Activated naive CD8-positive, alpha-beta T cell treated with anti-CD3 and anti-CD28 coated beads, Interleukin-2, amount 10 ng/mL, durations not matched to agents 7 days and 5 days (primary cell): ENCODE results near the gene ITIH4. TPM values are rescaled to one million over a fixed set of nuclear protein-coding genes. Genes with fewer than 3 reads are reported as not detected.

Experiments
- ATAC-seq: fragments of 150-1000 bp; cut with Tn5 transposase; one replicate; pipeline ENCODE4 v1.10.0; 2021; ENCODE audit warnings: low read depth, moderate library complexity
- POLR2A ChIA-PET: fragments of 350-600 bp; sonication (Branson Sonifier 250); formaldehyde crosslinking; loops from one replicate; lab custom pipeline; 2021; ENCODE audit warnings: antibody characterized with exemption; lab: Charles Lee
- DNase-seq: peaks from one replicate; pipeline ENCODE4 v3.0.0; 2021
- H3K27ac Mint-ChIP-seq: one replicate; pipeline ENCODE4 v1.8.0; 2022; ENCODE audit warnings: mild to moderate bottlenecking, mixed read lengths
- H3K27me3 Mint-ChIP-seq: one replicate; pipeline ENCODE4 v1.8.0; 2022; ENCODE audit warnings: mild to moderate bottlenecking, moderate library complexity, mixed read lengths
- H3K36me3 Mint-ChIP-seq: one replicate; pipeline ENCODE4 v1.8.0; 2021; ENCODE audit warnings: mild to moderate bottlenecking, mixed read lengths
- H3K4me1 Mint-ChIP-seq: one replicate; pipeline ENCODE4 v1.8.0; 2021; ENCODE audit warnings: mixed read lengths
- H3K4me3 Mint-ChIP-seq: one replicate; pipeline ENCODE4 v1.8.0; 2022; ENCODE audit warnings: mild to moderate bottlenecking, moderate library complexity, mixed read lengths
- H3K9me3 Mint-ChIP-seq: one replicate; pipeline ENCODE4 v1.8.0; 2021; ENCODE audit warnings: mixed read lengths
- total RNA-seq, 2 experiments: library from RNA; stranded (reverse); gene quantifications; one replicate each; pipeline ENCODE4 v1.2.3, GENCODE V29; 2021

The ITIH4 gene
- total RNA-seq = 10 to 100 TPM; 29.2 to 30.7 TPM

GRCh38 chr3:52830535-52831258, at the start of gene ITIH4:
Gene ITIH4, minus strand, starts transcription at chr3:52830672. Its CDS starts 30 bp downstream, at chr3:52830642.
- Mint-ChIP-seq H3K4me1 (peaks cover 9% of the 10 kb centered on the region), H3K36me3 (no peaks in the 10 kb centered on the region), H3K9me3 (no peaks in the 10 kb centered on the region), H3K4me3 (no peak within 1 kb of the TSS), H3K27ac (peak within 1 kb of the TSS; percentile 10), H3K27me3 (no peaks in the 10 kb centered on the region)
- ATAC-seq (no peak), DNase-seq (no peak)
- POLR2A ChIA-PET = no interaction called here

DNA sequence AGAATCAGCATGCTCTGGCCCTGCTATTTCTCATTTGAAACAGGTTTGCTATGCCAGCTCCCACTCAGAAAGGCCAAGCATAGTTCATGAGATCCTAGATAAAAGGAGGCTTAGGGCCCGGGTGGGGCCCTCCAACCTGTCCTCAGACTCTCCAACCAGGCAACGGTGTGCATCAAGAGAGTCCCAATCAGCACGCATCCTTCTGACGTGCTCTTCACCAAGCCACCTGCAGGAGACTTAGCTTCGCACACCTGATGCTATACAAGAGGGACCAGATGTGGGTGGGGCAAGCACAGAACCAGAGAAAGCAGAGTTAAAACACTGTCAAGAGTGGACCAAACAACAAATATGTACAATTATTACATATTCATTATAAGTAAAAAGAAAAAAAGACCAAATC, 49.6 kb upstream of the ITIH4 start:
- POLR2A ChIA-PET = interaction anchor here (1.0 kb wide), 1 partner anchor 14 kb away, joined by 3 read pairs; no protein-coding TSS in a partner anchor
- Mint-ChIP-seq H3K9me3 (peaks cover under 1% of the 10 kb centered on the region), H3K36me3 (peaks cover 11% of the 10 kb centered on the region), H3K27me3 (no peaks in the 10 kb centered on the region), H3K27ac (no peak overlapping the region), H3K4me1 (peaks cover 20% of the 10 kb centered on the region), H3K4me3 (no peak overlapping the region)
- DNase-seq (no peak), ATAC-seq (no peak)

GRCh38 chr3:52879581-52879980, 49.1 kb upstream of the ITIH4 start:
- H3K27ac Mint-ChIP-seq = no peak overlapping the region
- H3K9me3 Mint-ChIP-seq = no peaks in the 10 kb centered on the region
- POLR2A ChIA-PET = interaction anchor here (1.0 kb wide), 1 partner anchor 14 kb away, joined by 3 read pairs; no protein-coding TSS in a partner anchor
- DNase-seq = no peak
- ATAC-seq = no peak
- H3K27me3 Mint-ChIP-seq = no peaks in the 10 kb centered on the region
- H3K4me3 Mint-ChIP-seq = no peak overlapping the region
- H3K4me1 Mint-ChIP-seq = peaks cover 23% of the 10 kb centered on the region
- H3K36me3 Mint-ChIP-seq = peaks cover 8% of the 10 kb centered on the region

DNA sequence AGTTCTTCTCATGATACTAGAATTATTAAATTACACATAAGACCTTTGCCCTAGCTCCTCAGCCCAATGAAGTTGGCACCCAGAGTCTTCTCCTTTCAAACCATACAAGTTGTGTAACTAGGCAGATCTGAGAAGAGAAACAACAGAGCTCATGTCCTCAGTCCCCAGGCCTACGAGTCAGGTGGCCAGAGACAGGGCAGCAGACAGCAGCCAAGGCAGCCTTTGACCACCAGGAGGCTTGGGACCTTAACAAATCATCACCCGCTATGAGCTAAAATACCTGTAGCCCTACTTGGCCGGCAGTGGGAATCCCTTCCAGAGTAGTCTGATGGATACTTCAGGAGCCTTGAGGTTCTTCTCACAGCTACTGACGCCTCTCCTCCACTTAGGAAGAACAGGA, 48.6 kb upstream of the ITIH4 start:
- H3K27ac Mint-ChIP-seq = no peak overlapping the region
- POLR2A ChIA-PET = interaction anchor here (1.0 kb wide), 1 partner anchor 15 kb away, joined by 3 read pairs; no protein-coding TSS in a partner anchor
- DNase-seq = no peak

GRCh38 chr3:52877085-52877484, 46.6 kb upstream of the ITIH4 start:
- Mint-ChIP-seq H3K4me3 (no peak overlapping the region), H3K4me1 (peaks cover 28% of the 10 kb centered on the region), H3K9me3 (no peaks in the 10 kb centered on the region), H3K36me3 (peaks cover 6% of the 10 kb centered on the region), H3K27ac (no peak overlapping the region), H3K27me3 (no peaks in the 10 kb centered on the region)
- POLR2A ChIA-PET = interaction anchor here (1.1 kb wide), 1 partner anchor 16 kb away, joined by 6 read pairs; no protein-coding TSS in a partner anchor
- DNase-seq (no peak), ATAC-seq (no peak)

More for the DNA sequence above, 48.6 kb upstream of the ITIH4 start:
- Mint-ChIP-seq H3K27me3 (no peaks in the 10 kb centered on the region), H3K9me3 (no peaks in the 10 kb centered on the region), H3K4me1 (peaks cover 27% of the 10 kb centered on the region), H3K36me3 (peaks cover 6% of the 10 kb centered on the region), H3K4me3 (no peak overlapping the region)
- no peak for ATAC-seq

DNA sequence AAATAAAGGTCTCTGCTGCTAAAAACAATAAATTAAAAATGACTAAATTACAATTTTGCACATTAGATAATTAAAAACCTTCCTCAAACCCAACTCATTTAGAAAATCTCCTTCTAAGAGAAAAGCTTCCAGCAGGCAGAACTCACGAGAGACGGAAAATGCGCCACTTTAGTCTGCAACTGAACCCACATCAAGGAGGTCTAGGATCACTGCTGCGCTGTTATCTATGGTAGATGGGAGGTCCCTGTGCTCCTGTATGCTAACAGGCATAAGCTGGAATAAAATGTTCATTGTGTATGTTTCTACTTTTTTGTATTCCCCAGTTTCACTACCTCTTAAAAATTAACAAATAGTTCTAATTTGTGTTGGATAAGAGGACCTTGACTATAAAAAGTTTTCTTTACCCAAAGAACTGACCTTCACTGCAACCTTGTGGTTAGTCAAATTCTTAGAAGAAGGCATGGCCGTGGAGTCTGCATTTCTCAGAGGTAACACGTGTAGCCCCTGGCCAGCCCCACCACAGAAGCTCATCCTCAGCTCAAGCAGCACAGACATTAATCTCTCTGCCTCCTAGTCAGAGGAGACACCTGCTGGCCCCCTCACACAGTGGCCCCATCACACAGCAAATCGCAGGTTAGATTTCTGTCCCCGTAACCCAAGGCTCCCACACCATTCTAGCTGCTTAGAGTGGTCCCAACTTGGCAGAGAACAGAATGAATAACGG, 44.6 kb upstream of the ITIH4 start:
- H3K9me3 Mint-ChIP-seq = no peaks in the 10 kb centered on the region
- POLR2A ChIA-PET = interaction anchor here (1.4 to 1.9 kb wide), 2 partner anchors 22 to 172 kb away, joined by 3 to 5 read pairs; no protein-coding TSS in a partner anchor
- peak overlapping the region; percentile 56 for H3K4me3 Mint-ChIP-seq
- peaks cover 35% of the 10 kb centered on the region for H3K4me1 Mint-ChIP-seq
- no peaks in the 10 kb centered on the region for H3K27me3 Mint-ChIP-seq
- ATAC-seq = peak; percentile 72
- peak overlapping the region; percentile 44 for H3K27ac Mint-ChIP-seq
- no peak for DNase-seq
- peaks cover 4% of the 10 kb centered on the region for H3K36me3 Mint-ChIP-seq

GRCh38 chr3:52874160-52874701, 43.8 kb upstream of the ITIH4 start:
- Mint-ChIP-seq H3K9me3 (no peaks in the 10 kb centered on the region), H3K27me3 (no peaks in the 10 kb centered on the region), H3K27ac (peak overlapping the region; percentile 27), H3K4me3 (peak overlapping the region; percentile 41), H3K4me1 (peaks cover 35% of the 10 kb centered on the region), H3K36me3 (peaks cover 6% of the 10 kb centered on the region)
- DNase-seq (no peak), ATAC-seq (peak; percentile 36)
- POLR2A ChIA-PET = interaction anchor here (0.9 to 1.9 kb wide), 3 partner anchors 19 to 172 kb away, joined by 3 to 5 read pairs (median 4); no protein-coding TSS in a partner anchor

DNA sequence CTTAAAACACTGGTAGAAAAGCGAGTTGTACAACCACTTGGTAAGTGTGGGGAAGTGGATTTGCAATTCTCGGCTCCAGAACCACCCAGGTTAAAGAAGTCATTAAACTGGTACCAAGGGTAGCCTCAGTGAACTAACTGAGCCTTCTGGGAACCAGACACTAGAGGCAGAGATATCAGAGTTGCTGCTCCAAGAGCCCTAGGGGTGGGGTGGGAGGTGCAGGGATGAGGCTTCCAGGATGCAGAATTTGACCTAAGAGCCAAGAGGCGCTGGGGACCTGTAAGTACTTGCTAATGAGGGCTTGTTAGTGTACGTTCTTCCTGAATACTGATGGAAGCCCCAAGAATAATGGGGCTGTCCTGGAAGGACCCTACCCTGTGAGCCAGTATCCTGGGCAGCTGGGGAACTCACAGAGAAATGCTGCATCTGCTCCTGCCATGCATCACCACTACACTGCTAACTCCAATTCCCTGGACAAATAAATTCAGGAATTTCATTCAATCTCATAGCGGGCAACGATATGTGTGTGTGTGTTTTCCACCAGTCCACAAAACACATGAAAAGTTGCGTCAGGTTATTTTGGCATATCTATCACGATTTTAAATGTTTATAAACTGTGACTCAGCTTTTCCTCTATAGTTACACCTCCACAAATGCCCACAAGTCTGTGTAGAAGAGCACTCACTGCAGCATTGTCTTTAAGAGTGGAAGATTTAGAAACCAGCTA, 43.1 kb upstream of the ITIH4 start:
- no peak overlapping the region for H3K4me3 Mint-ChIP-seq
- DNase-seq = no peak
- no peak for ATAC-seq
- no peaks in the 10 kb centered on the region for H3K27me3 Mint-ChIP-seq
- peaks cover 5% of the 10 kb centered on the region for H3K36me3 Mint-ChIP-seq
- H3K9me3 Mint-ChIP-seq = no peaks in the 10 kb centered on the region
- H3K27ac Mint-ChIP-seq = no peak overlapping the region
- POLR2A ChIA-PET = interaction anchor here (0.9 to 1.9 kb wide), 3 partner anchors 19 to 173 kb away, joined by 3 to 5 read pairs (median 4); no protein-coding TSS in a partner anchor
- peaks cover 35% of the 10 kb centered on the region for H3K4me1 Mint-ChIP-seq

DNA sequence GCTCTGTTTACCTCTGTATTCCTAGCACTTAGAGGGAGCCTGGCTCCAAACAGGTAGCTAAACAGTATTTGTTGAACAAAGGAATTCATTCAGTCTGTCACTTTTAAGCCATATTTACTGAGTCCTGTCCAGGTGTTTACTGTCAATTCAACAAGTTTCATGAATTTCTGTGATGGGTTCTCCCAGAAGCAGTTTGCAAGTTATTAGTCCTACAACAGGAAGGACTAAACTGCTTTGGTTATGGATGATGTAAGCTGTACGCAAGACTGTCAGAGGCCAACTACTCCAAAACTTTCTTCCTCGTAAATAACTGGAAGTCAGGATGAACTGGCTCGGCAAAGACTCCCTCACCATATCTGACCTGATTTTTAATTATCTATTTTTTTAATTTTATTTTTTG, 41.8 kb upstream of the ITIH4 start:
- peak overlapping the region; percentile 2 for H3K27ac Mint-ChIP-seq
- no peak overlapping the region for H3K4me3 Mint-ChIP-seq
- H3K27me3 Mint-ChIP-seq = no peaks in the 10 kb centered on the region
- no peak for ATAC-seq
- H3K36me3 Mint-ChIP-seq = peaks cover 11% of the 10 kb centered on the region
- H3K4me1 Mint-ChIP-seq = peaks cover 35% of the 10 kb centered on the region
- H3K9me3 Mint-ChIP-seq = no peaks in the 10 kb centered on the region
- DNase-seq = no peak
- POLR2A ChIA-PET = no interaction called here

- DNase-seq = no peak
- Mint-ChIP-seq H3K27ac (peak overlapping the region; percentile 9), H3K27me3 (no peaks in the 10 kb centered on the region), H3K4me3 (no peak overlapping the region), H3K4me1 (peaks cover 35% of the 10 kb centered on the region), H3K36me3 (peaks cover 13% of the 10 kb centered on the region), H3K9me3 (no peaks in the 10 kb centered on the region)
- POLR2A ChIA-PET = no interaction called here
- no peak for ATAC-seq
Measured at GRCh38 chr3:52871761-52872160, 41.3 kb upstream of the ITIH4 start.

- H3K36me3 Mint-ChIP-seq = peaks cover 23% of the 10 kb centered on the region
- H3K27ac Mint-ChIP-seq = no peak overlapping the region
- POLR2A ChIA-PET = no interaction called here
- peaks cover 9% of the 10 kb centered on the region for H3K9me3 Mint-ChIP-seq
- no peak overlapping the region for H3K4me3 Mint-ChIP-seq
- ATAC-seq = no peak
- no peaks in the 10 kb centered on the region for H3K27me3 Mint-ChIP-seq
- no peak for DNase-seq
- H3K4me1 Mint-ChIP-seq = peaks cover 27% of the 10 kb centered on the region
Measured at GRCh38 chr3:52870471-52870870, 40.0 kb upstream of the ITIH4 start.

- no peaks in the 10 kb centered on the region for H3K27me3 Mint-ChIP-seq
- H3K4me1 Mint-ChIP-seq = peaks cover 3% of the 10 kb centered on the region
- H3K9me3 Mint-ChIP-seq = peaks cover 20% of the 10 kb centered on the region
- no peak for DNase-seq
- no peak overlapping the region for H3K27ac Mint-ChIP-seq
- H3K36me3 Mint-ChIP-seq = peaks cover 47% of the 10 kb centered on the region
- POLR2A ChIA-PET = no interaction called here
- no peak overlapping the region for H3K4me3 Mint-ChIP-seq
- no peak for ATAC-seq
Measured at GRCh38 chr3:52866427-52866826, 36.0 kb upstream of the ITIH4 start.

DNA sequence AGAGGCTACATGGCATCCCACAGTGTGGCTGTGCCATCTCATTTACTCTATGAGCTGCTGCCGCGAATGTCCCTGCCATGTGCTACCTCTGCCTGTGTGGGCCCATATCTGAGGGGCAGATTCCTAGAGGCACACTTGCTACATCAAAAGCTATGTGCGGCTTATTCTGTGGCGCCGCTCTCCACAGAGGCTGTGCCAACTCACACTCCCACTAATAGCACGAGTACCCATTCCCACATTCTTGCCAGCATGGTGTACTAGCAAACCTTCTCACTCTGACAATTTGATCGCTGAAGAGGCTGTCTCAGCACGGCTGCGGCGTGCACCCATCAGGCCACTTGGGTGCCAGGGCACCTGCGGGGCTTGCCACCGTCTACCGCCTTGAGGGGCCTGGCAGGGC, 35.5 kb upstream of the ITIH4 start:
- peaks cover 47% of the 10 kb centered on the region for H3K36me3 Mint-ChIP-seq
- H3K27ac Mint-ChIP-seq = no peak overlapping the region
- no peaks in the 10 kb centered on the region for H3K27me3 Mint-ChIP-seq
- H3K4me3 Mint-ChIP-seq = no peak overlapping the region
- peaks cover 3% of the 10 kb centered on the region for H3K4me1 Mint-ChIP-seq
- ATAC-seq (no peak), DNase-seq (no peak)
- H3K9me3 Mint-ChIP-seq = peaks cover 20% of the 10 kb centered on the region
- POLR2A ChIA-PET = no interaction called here
